Esophagus (tissue), 2 donors: ENCODE results near the gene SIX5. TPM values are rescaled to one million over a fixed set of nuclear protein-coding genes. Genes with fewer than 3 reads are reported as not detected.

Experiments
- H3K27ac ChIP-seq, 2 donors: one replicate each; pipeline ENCODE4 v1.5.1; 2013; ENCODE audit warnings: low read depth in 2 of 2, mild to moderate bottlenecking in 2 of 2, inconsistent platforms in 1 of 2, low read length in 1 of 2, moderate library complexity in 1 of 2
- H3K27me3 ChIP-seq, 2 donors: one replicate each; pipeline ENCODE4 v1.6.1; 2013; ENCODE audit warnings: low read length in 2 of 2, control low read depth in 1 of 2, mild to moderate bottlenecking in 1 of 2; ENCODE audit not compliant: insufficient read depth in 2 of 2, control insufficient read depth in 1 of 2
- H3K36me3 ChIP-seq, 2 donors: one replicate each; pipeline ENCODE4 v1.6.1; 2013; ENCODE audit warnings: low read length in 1 of 2; ENCODE audit not compliant: control insufficient read depth in 2 of 2, insufficient read depth in 2 of 2
- H3K4me1 ChIP-seq, 2 donors: one replicate each; pipeline ENCODE4 v1.6.1; 2013; ENCODE audit warnings: low read length in 1 of 2; ENCODE audit not compliant: control insufficient read depth in 2 of 2, insufficient read depth in 2 of 2
- H3K4me3 ChIP-seq, 2 donors: one replicate each; pipeline ENCODE4 v1.5.1; 2013; ENCODE audit warnings: low read length in 2 of 2, mild to moderate bottlenecking in 2 of 2, low read depth in 1 of 2, moderate library complexity in 1 of 2
- H3K9me3 ChIP-seq, 2 donors: one replicate each; pipeline ENCODE4 v1.6.1; 2013; ENCODE audit warnings: mild to moderate bottlenecking in 2 of 2, low read depth in 1 of 2, low read length in 1 of 2, moderate library complexity in 1 of 2; ENCODE audit not compliant: control insufficient read depth in 2 of 2, insufficient read depth in 1 of 2
- WGBS, 2 donors: extraction: QIAGEN DNeasy Blood & Tissue Kit; methylation state at CpG; one replicate each; pipeline ENCODE4 v1.1.7; 2013; 5-methylcytosine and 5-hydroxymethylcytosine counted together
- polyA plus RNA-seq, 2 donors: library from polyadenylated mRNA; stranded (reverse); fragments of 200-250 nt; gene quantifications; one replicate each; pipeline ENCODE4 v1.2.3, GENCODE V29; 2013
- donor health status: healthy with polysubstance abuse.
- donor health status: Bipolar disorder and iron deficiency.

The SIX5 gene
- polyA plus RNA-seq, 2 donors, result 8.2 to 9.8 TPM

- no peaks in the 10 kb centered on the region for H3K9me3 ChIP-seq
- H3K27ac ChIP-seq, result peak overlapping the region; percentile 94 to 96
- H3K4me1 ChIP-seq, result peaks cover 0 to 9% of the 10 kb centered on the region in 2 donors
- H3K27me3 ChIP-seq, result no peaks in the 10 kb centered on the region
- H3K4me3 ChIP-seq, result peak overlapping the region; percentile 54 to 67
- H3K36me3 ChIP-seq, result peaks cover 0 to 13% of the 10 kb centered on the region in 2 donors
- 45 to 54% methylated on average over 12 of the region's 12 CpGs for WGBS, 2 donors
Observed at GRCh38 chr19:45717983-45718650, 50.9 kb downstream of the SIX5 start.

GRCh38 chr19:45717131-45717982, 51.7 kb downstream of the SIX5 start:
- peaks cover 2 to 19% of the 10 kb centered on the region in 2 donors for H3K36me3 ChIP-seq
- WGBS, 2 donors, result 0 to 1% methylated on average over 50 to 51 of the region's 51 CpGs
- peak overlapping the region; percentile 54 to 67 for H3K4me3 ChIP-seq
- H3K9me3 ChIP-seq, result no peaks in the 10 kb centered on the region
- H3K27me3 ChIP-seq, result no peaks in the 10 kb centered on the region
- peaks cover 0 to 9% of the 10 kb centered on the region in 2 donors for H3K4me1 ChIP-seq
- H3K27ac ChIP-seq, result peak overlapping the region; percentile 94 to 96

DNA sequence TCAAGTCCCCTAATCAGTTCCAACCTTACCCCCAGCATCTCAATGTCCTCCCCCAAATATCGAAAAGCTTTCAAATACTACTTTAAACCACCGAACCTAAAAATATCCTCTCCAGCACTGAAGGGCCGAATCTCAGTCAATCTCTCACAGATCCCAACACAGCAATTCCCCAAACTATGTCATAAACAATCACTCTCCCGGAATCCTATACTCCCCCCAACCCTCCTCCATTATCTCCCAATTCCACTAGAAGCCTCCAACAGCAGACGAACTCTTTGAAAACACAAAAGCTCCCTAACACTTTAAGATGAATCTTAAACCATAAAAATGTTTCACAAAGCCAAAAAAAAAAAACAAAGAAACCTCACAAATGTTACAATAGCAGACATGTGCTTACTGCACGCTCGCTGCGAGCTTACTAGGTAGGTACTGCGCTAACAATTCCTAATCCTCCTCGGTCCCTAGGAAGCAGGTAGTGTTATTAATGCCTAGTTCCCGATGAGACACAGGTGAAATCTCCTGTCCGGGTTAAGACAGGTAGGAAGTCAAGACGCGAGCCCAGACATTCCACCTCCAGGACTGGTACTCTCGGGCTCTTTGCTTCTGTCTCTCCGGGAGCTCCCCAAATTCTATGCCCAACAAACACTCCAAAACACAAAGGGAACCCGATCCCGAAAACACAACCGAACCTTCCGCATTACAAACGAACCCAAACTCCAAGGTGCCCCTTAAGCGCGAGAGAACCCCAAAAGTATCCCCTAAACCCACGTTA, 52.5 kb downstream of the SIX5 start:
- Histone ChIP-seq H3K36me3 (peaks cover 5 to 27% of the 10 kb centered on the region in 2 donors), H3K27me3 (no peaks in the 10 kb centered on the region), H3K27ac (peak overlapping the region; percentile 92 to 96), H3K9me3 (no peaks in the 10 kb centered on the region), H3K4me3 (peak overlapping the region; percentile 54 to 67), H3K4me1 (peaks cover 0 to 9% of the 10 kb centered on the region in 2 donors)
- 2% methylated on average over 24 of the region's 24 CpGs for WGBS, 2 donors

- 91 to 92% methylated on average over 3 of the region's 3 CpGs for WGBS, 2 donors
- Histone ChIP-seq H3K4me3 (no peak overlapping the region), H3K4me1 (peaks cover 0 to 6% of the 10 kb centered on the region in 2 donors), H3K36me3 (peaks cover 5 to 27% of the 10 kb centered on the region in 2 donors), H3K27ac (no peak overlapping the region), H3K9me3 (no peaks in the 10 kb centered on the region), H3K27me3 (no peaks in the 10 kb centered on the region)
Observed at GRCh38 chr19:45715139-45715538, 53.9 kb downstream of the SIX5 start.

Other genes starting within 250 kb of the SIX5 start
- 1 to 10 TPM; 4.0 to 4.6 TPM for gene OPA3, start 184.4 kb downstream of the SIX5 start, polyA plus RNA-seq
- gene GPR4, start 167.0 kb downstream of the SIX5 start, polyA plus RNA-seq, result under 1 TPM; 0.83 to 0.85 TPM
- gene EML2, start 129.9 kb downstream of the SIX5 start, polyA plus RNA-seq, result 10 to 100 TPM; 55.3 to 56.5 TPM
- 1 to 10 TPM in 1 of 2 donors, under 1 TPM in 1; 0.62 to 2.1 TPM for gene GIPR, start 101.0 kb downstream of the SIX5 start, polyA plus RNA-seq
- 100 to 1,000 TPM; 291 to 376 TPM for gene SNRPD2, start 77.3 kb downstream of the SIX5 start, polyA plus RNA-seq
- 1 to 10 TPM; 3.9 to 6.8 TPM for gene QPCTL, start 76.6 kb downstream of the SIX5 start, polyA plus RNA-seq
- gene FBXO46, start 38.4 kb downstream of the SIX5 start, polyA plus RNA-seq, result 10 to 100 TPM; 13.9 TPM
- gene MEIOSIN, start 35.8 kb downstream of the SIX5 start, polyA plus RNA-seq, result not detected
- gene DMPK, start 13.2 kb upstream of the SIX5 start, polyA plus RNA-seq, result 100 to 1,000 TPM in 1 of 2 donors, 10 to 100 TPM in 1; 26.0 to 133 TPM
- 10 to 100 TPM; 12.4 to 34.6 TPM for gene DMWD, start 23.6 kb upstream of the SIX5 start, polyA plus RNA-seq
- under 1 TPM in 1 of 2 donors, not detected in 1; 0.16 TPM for gene RSPH6A, start 46.1 kb upstream of the SIX5 start, polyA plus RNA-seq
- 10 to 100 TPM; 31.3 to 76.3 TPM for gene SYMPK, start 93.9 kb upstream of the SIX5 start, polyA plus RNA-seq
- gene FOXA3, start 95.1 kb upstream of the SIX5 start, polyA plus RNA-seq, result under 1 TPM; 0.02 to 0.10 TPM
- gene IRF2BP1, start 116.9 kb upstream of the SIX5 start, polyA plus RNA-seq, result 10 to 100 TPM in 1 of 2 donors, 1 to 10 TPM in 1; 9.0 to 10.6 TPM
- gene MYPOP, start 133.4 kb upstream of the SIX5 start, polyA plus RNA-seq, result 1 to 10 TPM; 3.2 to 3.5 TPM
- not detected for gene NANOS2, start 145.5 kb upstream of the SIX5 start, polyA plus RNA-seq
- gene NOVA2, start 204.6 kb upstream of the SIX5 start, polyA plus RNA-seq, result 1 to 10 TPM in 1 of 2 donors, under 1 TPM in 1; 0.31 to 1.0 TPM
- gene CCDC61, start 226.2 kb upstream of the SIX5 start, polyA plus RNA-seq, result 10 to 100 TPM in 1 of 2 donors, 1 to 10 TPM in 1; 8.1 to 12.3 TPM